LNCAP (cell line): Measurements from ENCODE around the gene FLAD1.

Experiments
- CTCF ChIP-seq: fragments of 450-650 bp; IDR thresholded peaks from 2 replicates; pipeline ENCODE4 v1.5.1; 2017; ENCODE audit warnings: mild to moderate bottlenecking

The FLAD1 gene

GRCh38 chr1:155009221-155009711 lies 26.1 kb downstream of the FLAD1 start:
- no peak for TF ChIP-seq CTCF

DNA sequence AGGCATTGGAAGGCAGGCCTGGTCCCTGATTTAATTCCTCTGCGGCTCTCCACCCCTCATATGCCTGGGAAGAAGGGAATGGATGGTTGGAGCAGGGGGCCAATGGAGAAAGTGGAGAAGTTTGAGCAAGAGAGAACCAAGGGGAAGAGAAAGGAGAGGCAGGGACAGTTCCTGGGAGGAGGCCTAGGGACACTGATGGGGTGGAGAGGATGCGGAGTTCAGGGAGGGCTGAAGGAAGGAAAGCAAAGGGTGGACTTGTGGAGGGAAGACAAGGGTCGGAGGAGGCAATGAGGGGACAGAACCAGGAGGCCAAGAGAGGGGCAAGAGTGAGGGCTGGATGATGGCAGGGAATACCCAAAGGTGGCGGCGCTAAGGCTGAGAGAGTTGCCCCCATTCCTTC lies 26.6 kb downstream of the FLAD1 start:
- no peak for TF ChIP-seq CTCF

- no peak for TF ChIP-seq CTCF
Observed at GRCh38 chr1:155010211-155010918, 27.2 kb downstream of the FLAD1 start.

DNA sequence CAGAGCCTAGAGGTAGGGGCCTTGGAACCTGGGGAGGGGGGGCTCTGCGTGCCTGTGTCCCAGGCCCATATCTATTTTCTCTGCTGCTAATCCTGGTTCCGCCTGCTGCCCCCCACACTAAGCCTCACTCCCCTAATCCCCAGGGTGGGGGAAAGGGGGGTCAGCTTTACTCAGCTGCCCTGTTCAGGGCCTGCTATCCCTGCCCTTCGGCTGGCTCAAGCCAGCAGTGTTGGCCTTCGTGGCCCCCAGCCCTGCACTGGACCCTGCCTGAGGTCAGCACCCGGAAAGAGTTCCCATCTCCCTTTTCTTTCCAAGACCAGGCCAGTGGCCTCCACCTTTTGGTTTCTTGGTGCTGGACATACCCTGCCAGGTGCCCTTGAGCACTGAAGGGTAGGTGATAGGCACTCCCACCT lies 27.9 kb downstream of the FLAD1 start:
- no peak for TF ChIP-seq CTCF

- no peak for TF ChIP-seq CTCF
Observed at GRCh38 chr1:155011437-155012025, 28.4 kb downstream of the FLAD1 start.

DNA sequence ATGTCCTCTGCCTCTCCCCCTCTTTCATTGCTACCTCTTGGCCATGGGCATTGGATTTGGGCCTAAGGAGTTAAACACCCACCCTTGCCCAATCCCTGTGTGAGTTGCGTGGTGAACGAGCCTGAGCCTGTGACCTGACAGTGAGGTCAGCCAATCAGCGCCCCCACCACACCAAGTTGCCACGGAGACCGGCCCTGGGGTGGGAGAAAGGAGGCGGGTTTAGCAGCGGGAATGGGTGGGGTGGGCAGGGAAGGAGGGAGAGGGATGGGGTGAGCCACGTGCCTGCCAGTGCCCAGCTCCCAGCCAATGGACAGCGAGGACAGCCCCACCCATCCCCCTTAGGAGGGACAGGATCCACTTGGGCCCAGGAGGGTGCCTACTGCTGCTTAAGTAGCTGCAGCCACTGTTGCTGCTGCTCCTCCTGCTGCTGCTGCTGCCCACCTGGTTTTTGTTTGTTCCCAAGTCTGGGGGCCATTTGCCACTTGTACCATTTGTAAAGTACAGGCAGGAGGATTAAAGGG lies 28.9 kb downstream of the FLAD1 start:
- TF ChIP-seq CTCF, result no peak

GRCh38 chr1:155012776-155013602 lies 29.8 kb downstream of the FLAD1 start:
- no peak for TF ChIP-seq CTCF
